Stimulated activated CD4-positive, alpha-beta T cell treated with anti-CD3 and anti-CD28 coated beads, Interleukin-2, amount 100 ng/mL, for 4 hours (primary cell): Measurements from ENCODE around the gene DLGAP4.
"Not testable (repeated sequence)": the region's sequence is repeated elsewhere in the genome, so short reads cannot be mapped to it uniquely, and the experiment has no call there.

Experiments
- DNase-seq: peaks from one replicate; pipeline ENCODE4 v3.0.0-alpha.2; 2020; ENCODE audit warnings: low read depth

Gene DLGAP4

DNA sequence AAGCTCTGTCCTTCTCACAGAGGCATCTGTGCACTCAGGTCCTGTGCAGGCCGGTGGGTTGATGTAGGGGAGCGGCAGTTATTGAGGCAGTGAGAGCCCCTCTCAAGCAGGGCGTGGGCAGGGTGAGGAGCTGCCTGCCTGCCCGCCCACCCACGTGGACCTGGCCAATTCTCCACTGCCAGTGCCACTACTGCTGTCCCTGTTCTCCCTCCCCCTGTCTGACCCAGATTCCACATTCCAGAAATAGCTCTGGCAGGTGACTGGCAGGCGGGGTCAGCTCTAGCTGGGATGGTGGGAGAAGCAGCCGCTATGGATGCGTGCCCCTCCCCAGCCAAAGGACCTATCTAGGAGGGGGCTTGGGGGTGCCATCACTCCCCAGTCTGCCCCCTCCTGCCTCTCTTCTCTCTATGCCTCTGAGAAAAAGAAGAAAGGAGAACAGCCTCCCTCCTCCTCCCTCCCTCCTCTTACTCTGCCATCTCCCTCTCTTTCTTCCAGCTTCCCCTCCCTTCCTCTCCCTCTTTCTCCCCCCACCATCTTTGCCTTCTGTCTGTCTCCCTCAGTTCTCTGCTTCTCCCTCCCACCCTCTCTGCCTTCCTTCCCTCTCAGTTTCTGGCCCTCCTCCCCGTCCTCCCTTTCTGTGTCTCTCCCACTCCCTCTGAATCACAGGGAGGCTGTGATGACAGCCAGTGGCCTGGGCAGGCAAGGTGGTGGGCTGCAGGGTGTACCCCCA is 148.7 kb downstream of the DLGAP4 start:
- DNase-seq: no peak

- DNase-seq: no peak
These were observed 150.0 kb downstream of the DLGAP4 start for GRCh38 chr20:36455972-36456625.

DNA sequence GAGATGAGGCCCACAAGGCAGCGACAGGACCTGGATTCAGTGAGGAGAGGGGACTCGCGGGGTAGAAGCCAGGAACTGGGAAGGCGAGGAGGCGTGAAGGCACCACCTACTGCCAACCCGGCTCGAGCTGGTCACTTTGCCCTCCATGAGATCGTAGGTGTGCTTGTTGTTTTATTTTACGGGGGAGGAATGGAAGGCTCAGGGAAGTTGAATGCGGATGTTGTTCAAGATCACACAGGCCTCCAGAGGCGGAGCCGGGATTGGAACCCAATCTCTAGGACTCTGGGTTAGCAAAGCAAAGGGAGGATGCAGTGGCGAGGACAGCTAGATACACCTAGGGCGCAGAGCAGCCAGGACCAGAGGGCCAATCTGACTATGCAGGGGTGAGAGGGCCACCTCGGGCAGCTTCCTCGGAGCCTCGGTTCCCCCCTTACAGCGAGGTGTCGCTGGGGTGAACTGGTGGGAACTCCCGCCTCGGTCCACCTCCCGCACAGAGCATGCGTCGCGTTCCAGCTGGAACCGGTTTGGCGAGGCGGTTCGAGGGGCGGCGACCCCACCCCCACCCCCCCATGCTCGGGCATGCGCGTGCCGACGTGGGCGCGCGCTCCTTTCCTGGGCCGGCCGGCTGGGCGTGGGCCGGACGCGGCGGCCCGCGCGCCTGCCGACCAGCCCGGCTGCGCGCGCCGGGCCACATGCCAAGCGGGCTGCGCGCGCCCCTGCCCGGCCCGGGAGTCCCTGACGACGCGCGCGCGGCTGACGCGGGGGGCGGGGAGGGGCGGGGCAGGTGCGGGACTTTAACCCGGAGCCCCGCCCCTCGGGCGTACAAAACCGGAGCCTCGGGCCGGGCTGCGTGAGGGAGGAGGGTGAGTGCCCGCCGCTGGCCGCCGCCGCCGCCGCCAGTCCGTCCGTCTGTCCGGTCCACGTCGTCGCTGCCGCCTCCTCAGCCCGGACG is 154.8 kb downstream of the DLGAP4 start:
- DNase-seq: peak; percentile 89

DNA sequence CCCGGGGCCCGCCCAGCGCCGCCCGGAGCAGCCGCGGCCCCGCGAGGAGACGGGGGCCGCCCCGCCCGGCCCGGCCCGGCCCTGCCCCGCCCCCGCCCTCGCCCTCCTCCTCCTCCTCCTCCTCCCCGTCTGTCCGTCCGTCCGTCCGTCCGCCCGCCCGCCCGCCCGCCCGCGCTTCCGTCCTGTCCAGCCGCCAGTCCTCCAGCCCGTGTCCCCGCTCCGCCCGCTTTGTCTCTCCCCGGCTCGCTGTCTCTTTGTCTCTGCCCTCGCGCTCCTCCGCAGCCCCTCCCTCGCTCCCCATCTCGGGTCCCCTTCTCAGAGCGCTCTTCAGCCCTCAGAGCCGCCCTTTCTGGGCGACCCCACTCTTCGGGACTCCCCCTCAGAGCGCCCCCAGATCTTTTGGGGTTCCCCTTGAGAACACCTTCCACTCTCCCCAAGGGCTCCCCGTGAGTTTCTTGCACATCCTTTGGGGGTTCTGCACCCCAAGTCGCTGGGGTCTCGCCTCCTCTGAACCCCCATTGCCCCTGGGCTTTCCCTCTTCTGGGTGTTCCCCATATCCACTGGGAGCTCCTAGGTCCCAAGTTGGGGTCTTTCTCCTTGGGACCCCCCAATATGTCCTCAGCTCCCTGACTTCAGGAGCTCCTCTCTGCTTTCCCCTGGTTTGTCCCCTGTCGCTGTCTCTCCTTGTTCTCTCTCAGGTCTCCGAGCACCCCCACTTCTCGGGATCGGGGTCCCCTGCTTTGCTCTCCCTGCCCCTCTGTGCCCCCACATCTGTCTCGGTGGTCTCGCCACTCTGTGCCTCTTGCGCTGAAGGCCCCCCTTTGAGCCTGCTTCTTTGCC is 155.7 kb downstream of the DLGAP4 start:
- no peak for DNase-seq

DNA sequence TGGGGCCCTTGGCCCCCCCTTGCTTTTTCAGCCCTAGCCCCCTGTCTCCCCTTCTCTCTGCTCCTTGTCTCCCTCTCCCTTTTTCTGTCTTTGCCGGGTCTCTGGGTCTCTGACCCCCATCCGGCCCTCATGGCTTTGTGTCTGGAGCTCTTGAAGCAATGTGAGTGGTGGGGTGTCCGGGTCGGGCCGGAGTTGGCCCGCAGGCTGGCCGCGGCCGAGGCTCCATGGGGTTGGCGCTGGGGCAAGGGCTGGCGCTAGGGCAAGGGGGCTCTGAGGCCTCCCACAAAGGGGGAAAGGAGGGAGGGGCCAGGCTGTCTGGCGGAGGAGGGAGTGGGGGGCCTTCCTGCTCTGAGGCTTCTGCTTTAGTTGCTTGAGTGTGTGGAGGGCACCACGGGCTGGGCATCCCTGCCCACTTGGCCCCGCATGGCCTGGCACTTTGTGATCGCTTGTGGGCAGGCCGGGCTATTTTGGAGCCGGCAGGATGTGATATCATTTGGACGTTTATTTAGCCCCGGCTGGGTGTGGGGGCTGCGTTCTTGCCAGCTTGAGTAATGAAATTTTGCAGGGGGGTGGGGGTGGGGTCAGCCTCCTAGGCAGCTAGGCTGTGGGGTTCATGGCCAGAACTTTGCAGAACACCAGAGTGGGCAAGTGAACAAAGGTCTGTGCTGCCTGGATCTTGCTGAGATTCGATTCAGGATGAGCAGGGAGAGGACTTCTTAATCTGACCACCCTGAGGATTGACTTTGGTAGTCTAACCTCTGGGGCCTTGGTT is 156.5 kb downstream of the DLGAP4 start:
- DNase-seq: no peak

- DNase-seq: no peak
These were observed 157.3 kb downstream of the DLGAP4 start for GRCh38 chr20:36463212-36464061.

DNA sequence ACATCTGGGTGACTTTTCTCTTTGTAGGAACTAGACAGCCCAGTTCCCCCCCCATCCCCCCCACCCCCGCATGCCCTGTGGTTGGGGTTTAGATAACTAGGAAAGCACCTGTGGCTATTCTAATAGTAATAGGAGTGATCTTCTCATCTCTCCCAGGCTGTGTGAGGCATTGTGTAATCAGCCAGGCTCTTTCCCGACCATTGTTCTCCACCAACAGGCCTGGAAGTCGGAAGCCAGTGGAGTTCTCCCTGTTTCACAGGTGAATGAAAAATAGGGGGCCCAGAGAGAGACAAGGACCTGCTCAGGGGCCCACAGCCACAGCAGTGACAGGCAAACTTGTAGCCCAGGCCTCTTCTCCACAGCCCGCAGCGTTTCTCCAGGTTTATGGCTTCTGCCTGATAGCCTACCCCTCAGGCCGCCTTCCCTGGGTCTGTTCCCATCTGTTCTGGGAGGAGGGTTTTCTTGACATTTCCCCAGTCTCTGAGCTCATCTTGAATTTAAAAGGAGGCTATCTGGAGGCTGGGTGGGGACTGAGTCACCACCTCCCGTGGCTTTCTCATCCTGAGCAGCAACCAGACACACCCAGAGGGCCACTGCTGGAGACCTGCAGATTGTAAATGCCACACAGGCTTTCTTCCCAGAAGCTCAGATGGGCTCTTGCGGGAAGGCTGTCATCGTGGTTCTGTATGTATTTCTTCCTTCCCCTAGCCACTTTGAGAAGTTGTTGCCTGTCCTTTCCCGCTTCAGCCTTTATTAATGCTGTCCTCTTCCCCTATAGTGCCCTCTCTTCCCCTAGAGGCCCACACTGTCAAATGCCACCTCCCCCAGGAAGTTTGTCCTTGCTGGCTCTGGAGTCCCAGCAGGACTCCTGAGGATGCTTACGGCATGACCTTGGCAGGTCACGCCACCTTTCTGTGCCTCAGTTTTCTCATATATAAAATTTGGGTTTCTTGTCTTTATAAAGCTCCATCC is 159.3 kb downstream of the DLGAP4 start:
- DNase-seq: peak; percentile 32

DNA sequence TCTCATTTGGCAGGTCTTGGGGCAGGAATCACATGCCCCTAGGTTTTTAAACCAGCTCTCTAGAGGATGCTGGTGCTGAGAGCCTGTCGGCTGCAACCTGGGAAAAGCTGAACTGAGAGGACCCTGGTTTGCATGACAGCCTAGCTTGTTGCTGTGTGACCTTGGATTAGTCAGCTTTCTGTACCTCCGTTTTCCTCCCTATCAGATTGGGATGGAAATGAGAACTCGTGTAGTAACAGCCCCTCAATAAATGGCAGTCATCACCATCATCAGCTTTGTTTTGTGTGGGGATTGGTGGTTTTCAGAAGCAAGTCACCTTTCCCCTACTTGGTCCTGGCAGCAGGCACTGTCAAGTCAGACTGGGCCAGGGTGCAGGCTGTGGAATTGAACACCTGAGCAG is 159.9 kb downstream of the DLGAP4 start:
- no peak for DNase-seq

GRCh38 chr20:36467076-36467999 is 161.2 kb downstream of the DLGAP4 start:
- peak; percentile 24 for DNase-seq

GRCh38 chr20:36468149-36469000 is 162.2 kb downstream of the DLGAP4 start:
- no peak for DNase-seq

DNA sequence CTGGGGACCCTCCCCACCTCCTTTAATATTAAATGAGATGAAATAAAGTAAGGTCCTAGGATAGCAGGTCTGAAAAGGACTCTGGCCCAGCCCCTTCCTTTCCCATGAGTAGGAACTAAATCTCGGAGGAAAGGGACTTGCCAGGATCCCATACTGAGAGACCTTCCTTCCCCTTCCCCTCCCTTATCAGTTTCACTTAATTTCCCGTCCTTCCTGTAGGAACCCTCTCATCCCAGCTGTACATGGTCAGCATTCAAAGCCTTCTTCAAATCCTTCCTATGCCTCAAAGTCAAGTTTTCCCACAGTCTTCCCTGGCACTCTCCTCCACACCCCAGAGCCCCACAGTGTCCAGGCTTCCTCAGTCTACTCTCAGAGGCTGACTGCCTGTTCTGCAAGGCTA is 163.8 kb downstream of the DLGAP4 start:
- no peak for DNase-seq

- DNase-seq: no peak
These were observed 165.9 kb downstream of the DLGAP4 start for GRCh38 chr20:36471885-36472636.

GRCh38 chr20:36472637-36473090 is 166.5 kb downstream of the DLGAP4 start:
- DNase-seq: no peak

DNA sequence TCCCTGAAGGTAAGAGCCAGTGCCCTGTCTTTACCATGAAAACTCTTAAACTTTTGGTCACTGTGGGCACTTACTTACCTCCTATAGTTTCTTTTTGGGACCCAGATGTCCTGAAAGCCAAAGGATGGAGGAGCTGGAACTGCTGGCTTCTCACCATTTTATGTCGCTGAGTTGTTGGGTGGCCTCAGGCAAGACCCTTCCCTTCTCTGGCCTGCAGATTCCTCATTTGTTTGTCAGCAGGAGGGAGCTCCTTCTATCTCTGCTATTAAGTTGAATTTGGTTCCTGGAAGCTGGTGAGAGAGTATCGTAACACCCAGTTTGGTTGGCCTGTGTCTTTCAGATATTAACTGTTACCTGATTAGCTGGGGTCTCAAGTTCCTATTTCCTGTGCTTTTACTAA is 167.0 kb downstream of the DLGAP4 start:
- DNase-seq: no peak

DNA sequence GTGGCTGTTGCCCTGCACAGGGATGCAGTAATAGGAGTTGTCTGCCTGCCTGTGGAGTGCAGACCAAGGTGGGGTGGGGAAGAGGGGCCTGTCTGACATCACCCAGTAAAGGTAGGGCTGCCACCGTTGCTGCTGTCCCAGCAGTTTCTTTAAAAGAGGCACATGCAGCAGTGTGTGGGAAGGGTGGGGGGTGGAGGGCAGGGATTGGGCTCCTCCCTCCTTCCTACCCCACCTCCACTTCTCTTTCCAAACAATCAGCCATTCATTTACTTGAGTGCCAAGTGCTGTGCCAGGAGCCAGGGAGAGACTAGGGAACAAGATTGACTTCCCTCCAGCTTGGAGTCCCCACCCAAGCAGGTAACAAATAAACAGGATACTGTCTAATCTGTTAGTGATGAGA is 168.4 kb downstream of the DLGAP4 start:
- DNase-seq: no peak

DNA sequence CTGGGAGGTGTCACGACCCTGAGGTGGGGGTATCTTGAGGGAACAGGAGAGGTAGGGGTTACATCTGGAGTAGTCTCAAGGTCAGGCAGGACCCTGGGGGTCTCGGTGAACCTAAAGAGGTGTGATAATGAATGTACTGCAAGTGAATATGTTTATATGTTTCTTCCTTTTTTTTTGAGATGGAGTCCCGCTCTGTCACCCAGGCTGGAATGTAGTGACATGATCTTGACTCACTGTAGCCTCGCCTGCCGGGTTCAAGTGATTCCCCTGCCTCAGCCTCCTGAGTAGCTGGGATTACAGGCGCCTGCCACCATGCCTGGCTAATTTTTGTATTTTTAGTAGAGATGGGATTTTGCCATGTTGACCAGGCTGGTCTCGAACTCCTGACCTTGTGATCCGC is 168.9 kb downstream of the DLGAP4 start:
- DNase-seq: not testable (repeated sequence)
